OCI-LY3 (cell line): ENCODE results near the gene GEMIN8.

Experiments
- EZH2phosphoT487 ChIP-seq: fragments of 200-600 bp; shearing (Covaris generic); IDR thresholded peaks from 2 replicates; pipeline ENCODE4 v1.6.1; 2018; ENCODE audit warnings: antibody characterized with exemption, mixed run types, low read depth
- TF ChIP-seq, protein P1 (sequence below): fragments of 200-600, 300-600 bp; sonication (generic); IDR thresholded peaks from 2 replicates; pipeline ENCODE4 v1.5.1; 2014; ENCODE audit warnings: antibody characterized with exemption, low read length, low read depth

GRCh38 chrX:14051416-14051815 is 21.7 kb upstream of the GEMIN8 start:
- TF ChIP-seq EZH2phosphoT487, result no peak
- TF ChIP-seq, protein P1, sequence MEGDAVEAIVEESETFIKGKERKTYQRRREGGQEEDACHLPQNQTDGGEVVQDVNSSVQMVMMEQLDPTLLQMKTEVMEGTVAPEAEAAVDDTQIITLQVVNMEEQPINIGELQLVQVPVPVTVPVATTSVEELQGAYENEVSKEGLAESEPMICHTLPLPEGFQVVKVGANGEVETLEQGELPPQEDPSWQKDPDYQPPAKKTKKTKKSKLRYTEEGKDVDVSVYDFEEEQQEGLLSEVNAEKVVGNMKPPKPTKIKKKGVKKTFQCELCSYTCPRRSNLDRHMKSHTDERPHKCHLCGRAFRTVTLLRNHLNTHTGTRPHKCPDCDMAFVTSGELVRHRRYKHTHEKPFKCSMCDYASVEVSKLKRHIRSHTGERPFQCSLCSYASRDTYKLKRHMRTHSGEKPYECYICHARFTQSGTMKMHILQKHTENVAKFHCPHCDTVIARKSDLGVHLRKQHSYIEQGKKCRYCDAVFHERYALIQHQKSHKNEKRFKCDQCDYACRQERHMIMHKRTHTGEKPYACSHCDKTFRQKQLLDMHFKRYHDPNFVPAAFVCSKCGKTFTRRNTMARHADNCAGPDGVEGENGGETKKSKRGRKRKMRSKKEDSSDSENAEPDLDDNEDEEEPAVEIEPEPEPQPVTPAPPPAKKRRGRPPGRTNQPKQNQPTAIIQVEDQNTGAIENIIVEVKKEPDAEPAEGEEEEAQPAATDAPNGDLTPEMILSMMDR, result peak; percentile 27
